ENCODE data around the gene SMG7.

Gene SMG7

DNA sequence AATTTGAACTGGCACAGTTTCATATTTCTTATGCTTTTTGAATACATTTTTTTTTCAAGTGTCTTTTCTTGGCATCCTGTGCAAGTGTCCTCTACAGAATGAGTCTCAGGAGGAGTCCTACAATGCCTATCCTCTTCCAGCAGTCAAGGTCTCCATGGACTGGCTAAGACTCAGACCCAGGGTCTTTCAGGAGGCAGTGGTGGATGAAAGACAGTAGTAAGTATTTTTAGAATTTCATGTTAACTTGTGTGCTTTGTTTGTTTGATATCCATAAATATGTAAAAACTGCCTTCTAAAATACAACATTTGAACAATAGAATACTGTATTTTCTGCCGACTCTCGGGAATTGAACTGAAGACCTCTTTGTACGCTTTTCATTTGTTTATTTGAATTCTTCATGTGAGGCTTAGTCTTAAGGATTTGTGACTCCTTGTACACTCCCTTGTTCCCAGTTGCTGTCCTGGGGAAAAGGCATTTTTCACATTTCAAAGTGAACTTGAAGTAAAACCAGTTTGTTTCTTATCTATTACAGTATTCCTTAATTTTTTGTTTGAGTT, 61.4 kb downstream of the SMG7 start:
- Histone ChIP-seq H3K79me2 (ENCODE audit: insufficient read depth, low read length) (no peaks in the 10 kb centered on the region), H2AFZ (ENCODE audit: low read length) (no peak overlapping the region), H3K36me3 (ENCODE audit: insufficient read depth, low read length) (peaks cover 93% of the 10 kb centered on the region), H3K9ac (ENCODE audit: low read length) (no peak overlapping the region), H3K9me3 (ENCODE audit: low read length) (no peaks in the 10 kb centered on the region), H3K4me3 (ENCODE audit: low read depth, low read length, poor library complexity, severe bottlenecking) (no peak overlapping the region), H3F3A (ENCODE audit: insufficient read depth, low read length) (no peaks in the 10 kb centered on the region; the same call in 1 of the 2 replicates), H3K4me2 (ENCODE audit: low read length) (no peak overlapping the region), H3K27ac (ENCODE audit: low read depth, low read length, poor library complexity, severe bottlenecking) (no peak overlapping the region), H3K4me1 (ENCODE audit: insufficient read depth, low read length, severe bottlenecking) (no peaks in the 10 kb centered on the region), H3K27me3 (ENCODE audit: insufficient read depth, low read length) (no peaks in the 10 kb centered on the region), H4K20me1 (ENCODE audit: insufficient read depth, low read length) (no peaks in the 10 kb centered on the region), H3K9me2 (ENCODE audit: low read depth, low read length) (no peaks in the 10 kb centered on the region)
- TF ChIP-seq, protein P1, sequence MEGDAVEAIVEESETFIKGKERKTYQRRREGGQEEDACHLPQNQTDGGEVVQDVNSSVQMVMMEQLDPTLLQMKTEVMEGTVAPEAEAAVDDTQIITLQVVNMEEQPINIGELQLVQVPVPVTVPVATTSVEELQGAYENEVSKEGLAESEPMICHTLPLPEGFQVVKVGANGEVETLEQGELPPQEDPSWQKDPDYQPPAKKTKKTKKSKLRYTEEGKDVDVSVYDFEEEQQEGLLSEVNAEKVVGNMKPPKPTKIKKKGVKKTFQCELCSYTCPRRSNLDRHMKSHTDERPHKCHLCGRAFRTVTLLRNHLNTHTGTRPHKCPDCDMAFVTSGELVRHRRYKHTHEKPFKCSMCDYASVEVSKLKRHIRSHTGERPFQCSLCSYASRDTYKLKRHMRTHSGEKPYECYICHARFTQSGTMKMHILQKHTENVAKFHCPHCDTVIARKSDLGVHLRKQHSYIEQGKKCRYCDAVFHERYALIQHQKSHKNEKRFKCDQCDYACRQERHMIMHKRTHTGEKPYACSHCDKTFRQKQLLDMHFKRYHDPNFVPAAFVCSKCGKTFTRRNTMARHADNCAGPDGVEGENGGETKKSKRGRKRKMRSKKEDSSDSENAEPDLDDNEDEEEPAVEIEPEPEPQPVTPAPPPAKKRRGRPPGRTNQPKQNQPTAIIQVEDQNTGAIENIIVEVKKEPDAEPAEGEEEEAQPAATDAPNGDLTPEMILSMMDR (IDR thresholded peaks at IDR 0.05; ENCODE audit: low read length) = no peak
- no peak for TF ChIP-seq EZH2 (IDR thresholded peaks at IDR 0.05; ENCODE audit: borderline replicate concordance, low read length)

GRCh38 chr1:183537405-183537804, 65.1 kb downstream of the SMG7 start:
- H3F3A ChIP-seq (ENCODE audit: insufficient read depth, low read length) = no peaks in the 10 kb centered on the region; the same call in 1 of the 2 replicates
- peaks cover 86% of the 10 kb centered on the region for H3K36me3 ChIP-seq (ENCODE audit: insufficient read depth, low read length)
- H3K27ac ChIP-seq (ENCODE audit: low read depth, low read length, poor library complexity, severe bottlenecking) = no peak overlapping the region

DNA sequence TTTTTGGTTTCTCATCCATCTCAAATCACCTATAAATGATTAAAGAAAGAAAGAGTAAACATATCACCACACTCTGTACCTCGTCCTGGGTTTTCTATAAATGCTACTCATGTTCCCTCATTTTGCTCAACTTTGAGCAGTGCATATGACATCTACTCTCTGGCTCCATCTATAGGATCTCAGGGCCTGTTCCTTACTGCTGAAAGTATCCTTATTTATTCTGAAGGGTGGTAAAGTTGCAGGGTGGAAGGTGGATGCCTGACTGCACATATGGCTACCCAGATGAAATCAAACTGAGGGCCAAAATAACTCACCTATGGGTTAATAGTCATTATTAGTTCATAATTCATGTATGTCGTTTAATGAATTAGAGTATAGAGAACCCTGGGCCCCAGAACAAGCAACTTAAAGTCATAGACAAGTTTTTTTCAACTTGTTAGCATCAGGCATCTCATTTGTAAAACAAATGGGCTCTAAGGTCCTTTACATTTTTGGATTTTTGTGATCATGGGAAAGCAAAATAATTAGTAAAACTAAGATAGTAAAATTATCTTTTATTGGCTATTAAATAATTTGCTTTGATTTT, 71.4 kb downstream of the SMG7 start:
- H3F3A ChIP-seq (ENCODE audit: insufficient read depth, low read length) = no peaks in the 10 kb centered on the region; the same call in 1 of the 2 replicates
- no peaks in the 10 kb centered on the region for H3K27me3 ChIP-seq (ENCODE audit: insufficient read depth, low read length)
- no peak overlapping the region for H3K4me3 ChIP-seq (ENCODE audit: low read depth, low read length, poor library complexity, severe bottlenecking)
- no peak overlapping the region for H3K9ac ChIP-seq (ENCODE audit: low read length)
- no peaks in the 10 kb centered on the region for H3K79me2 ChIP-seq (ENCODE audit: insufficient read depth, low read length)
- TF ChIP-seq, protein P1 (IDR thresholded peaks at IDR 0.05; ENCODE audit: low read length) = peak; percentile 57; the same call in 1 of the 2 replicates
- no peak for TF ChIP-seq EZH2 (IDR thresholded peaks at IDR 0.05; ENCODE audit: borderline replicate concordance, low read length)
- H3K27ac ChIP-seq (ENCODE audit: low read depth, low read length, poor library complexity, severe bottlenecking) = no peak overlapping the region
- H3K9me2 ChIP-seq (ENCODE audit: low read depth, low read length) = no peaks in the 10 kb centered on the region
- H3K36me3 ChIP-seq (ENCODE audit: insufficient read depth, low read length) = peaks cover 89% of the 10 kb centered on the region
- peaks cover 8% of the 10 kb centered on the region for H3K4me1 ChIP-seq (ENCODE audit: insufficient read depth, low read length, severe bottlenecking)
- H3K4me2 ChIP-seq (ENCODE audit: low read length) = no peak overlapping the region
- H3K9me3 ChIP-seq (ENCODE audit: low read length) = no peaks in the 10 kb centered on the region
- no peak overlapping the region for H2AFZ ChIP-seq (ENCODE audit: low read length)
- H4K20me1 ChIP-seq (ENCODE audit: insufficient read depth, low read length) = no peaks in the 10 kb centered on the region

More at GRCh38 chr1:183537405-183537804, 65.1 kb downstream of the SMG7 start:
- Histone ChIP-seq H2AFZ (ENCODE audit: low read length) (no peak overlapping the region), H4K20me1 (ENCODE audit: insufficient read depth, low read length) (no peaks in the 10 kb centered on the region), H3K4me3 (ENCODE audit: low read depth, low read length, poor library complexity, severe bottlenecking) (no peak overlapping the region), H3K9ac (ENCODE audit: low read length) (no peak overlapping the region), H3K27me3 (ENCODE audit: insufficient read depth, low read length) (no peaks in the 10 kb centered on the region), H3K4me2 (ENCODE audit: low read length) (no peak overlapping the region), H3K4me1 (ENCODE audit: insufficient read depth, low read length, severe bottlenecking) (no peaks in the 10 kb centered on the region), H3K79me2 (ENCODE audit: insufficient read depth, low read length) (no peaks in the 10 kb centered on the region), H3K9me3 (ENCODE audit: low read length) (no peaks in the 10 kb centered on the region), H3K9me2 (ENCODE audit: low read depth, low read length) (no peaks in the 10 kb centered on the region)
- no peak for TF ChIP-seq EZH2 (IDR thresholded peaks at IDR 0.05; ENCODE audit: borderline replicate concordance, low read length)
- TF ChIP-seq, protein P1 (IDR thresholded peaks at IDR 0.05; ENCODE audit: low read length) = no peak
